HL-60 (cell line): ENCODE measurements around the gene PLA1A.

Source experiments
- POLR2AphosphoS5 ChIP-seq: IDR thresholded peaks from 2 replicates; pipeline ENCODE4 v1.6.1; 2012; ENCODE audit warnings: low read depth
- TF ChIP-seq, protein P1 (sequence below): IDR thresholded peaks from one replicate; pipeline ENCODE4 v1.5.1; 2011; ENCODE audit warnings: low read length, control low read depth, inconsistent platforms; ENCODE audit not compliant: insufficient read depth

DNA sequence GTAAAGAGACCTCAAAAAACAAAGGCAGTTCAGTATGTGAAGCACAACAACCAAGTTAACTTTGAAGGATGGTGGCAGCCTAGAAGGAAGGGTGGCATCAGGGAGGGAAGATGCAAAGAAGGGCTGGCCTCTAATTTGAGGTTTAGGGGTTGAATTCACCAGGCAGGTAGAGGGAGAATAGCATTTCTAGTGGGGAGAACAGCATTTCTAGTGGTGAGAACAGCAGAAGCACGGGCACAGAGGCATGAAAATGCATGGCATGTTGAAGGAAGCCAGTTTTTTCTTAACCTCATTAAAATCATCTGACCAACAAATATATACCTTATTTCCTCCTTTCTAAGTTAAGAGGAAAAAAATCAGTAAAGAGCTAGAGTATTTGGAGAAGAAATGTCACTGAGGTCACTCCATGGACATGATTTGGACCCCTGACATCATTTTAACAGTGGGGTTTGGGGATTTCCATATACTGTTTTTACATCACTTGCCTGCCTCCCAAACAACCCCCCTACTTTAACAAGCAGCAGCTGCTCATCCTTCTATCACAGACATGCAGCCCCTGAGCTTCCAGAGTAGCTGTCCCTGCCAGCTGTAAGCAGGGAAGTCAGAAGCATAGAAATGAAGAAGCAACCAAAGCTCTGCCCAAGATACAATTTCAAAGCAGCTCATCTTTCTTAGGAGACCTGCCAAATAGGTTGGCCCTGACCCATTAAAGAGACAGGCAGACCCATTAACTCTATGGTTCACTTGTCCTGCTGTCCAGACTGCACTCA, 65.1 kb downstream of the PLA1A start:
- TF ChIP-seq, protein P1, sequence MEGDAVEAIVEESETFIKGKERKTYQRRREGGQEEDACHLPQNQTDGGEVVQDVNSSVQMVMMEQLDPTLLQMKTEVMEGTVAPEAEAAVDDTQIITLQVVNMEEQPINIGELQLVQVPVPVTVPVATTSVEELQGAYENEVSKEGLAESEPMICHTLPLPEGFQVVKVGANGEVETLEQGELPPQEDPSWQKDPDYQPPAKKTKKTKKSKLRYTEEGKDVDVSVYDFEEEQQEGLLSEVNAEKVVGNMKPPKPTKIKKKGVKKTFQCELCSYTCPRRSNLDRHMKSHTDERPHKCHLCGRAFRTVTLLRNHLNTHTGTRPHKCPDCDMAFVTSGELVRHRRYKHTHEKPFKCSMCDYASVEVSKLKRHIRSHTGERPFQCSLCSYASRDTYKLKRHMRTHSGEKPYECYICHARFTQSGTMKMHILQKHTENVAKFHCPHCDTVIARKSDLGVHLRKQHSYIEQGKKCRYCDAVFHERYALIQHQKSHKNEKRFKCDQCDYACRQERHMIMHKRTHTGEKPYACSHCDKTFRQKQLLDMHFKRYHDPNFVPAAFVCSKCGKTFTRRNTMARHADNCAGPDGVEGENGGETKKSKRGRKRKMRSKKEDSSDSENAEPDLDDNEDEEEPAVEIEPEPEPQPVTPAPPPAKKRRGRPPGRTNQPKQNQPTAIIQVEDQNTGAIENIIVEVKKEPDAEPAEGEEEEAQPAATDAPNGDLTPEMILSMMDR = no peak
- TF ChIP-seq POLR2AphosphoS5 = no peak
